ENCODE measurements around the gene GMDS.

DNA sequence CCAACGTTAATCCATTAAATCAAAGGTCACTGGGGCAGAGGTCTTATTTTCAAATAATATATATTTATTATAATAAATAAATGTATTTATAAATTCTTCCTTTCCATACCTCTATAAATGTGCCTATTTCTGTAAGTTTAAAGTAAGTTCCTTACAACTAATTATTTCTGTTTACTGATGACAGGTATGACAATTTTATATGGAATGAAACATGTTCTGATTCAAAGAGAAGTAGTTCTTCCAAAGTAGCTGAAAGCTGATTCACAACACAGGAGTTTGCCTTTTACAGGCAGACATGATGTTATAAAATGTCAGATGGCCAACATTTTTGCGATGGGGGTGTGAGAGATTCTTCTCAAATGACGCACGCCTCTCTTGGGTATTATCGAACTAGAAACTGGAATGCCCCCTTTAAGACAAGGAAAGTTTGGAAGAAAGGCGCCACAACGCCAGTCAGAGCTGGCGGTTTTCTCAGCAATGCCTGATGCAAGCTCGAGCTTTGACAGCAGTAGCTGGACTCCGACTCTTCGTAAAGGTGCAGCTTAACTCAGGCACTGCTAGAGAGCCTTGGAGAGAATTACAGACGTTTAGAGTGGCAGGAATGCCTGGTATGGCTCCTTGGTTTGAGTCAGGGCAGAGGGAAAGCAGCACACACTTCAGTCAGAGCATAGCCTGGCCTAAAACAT is 543.6 kb downstream of the GMDS start:
- TF ChIP-seq, protein P1, sequence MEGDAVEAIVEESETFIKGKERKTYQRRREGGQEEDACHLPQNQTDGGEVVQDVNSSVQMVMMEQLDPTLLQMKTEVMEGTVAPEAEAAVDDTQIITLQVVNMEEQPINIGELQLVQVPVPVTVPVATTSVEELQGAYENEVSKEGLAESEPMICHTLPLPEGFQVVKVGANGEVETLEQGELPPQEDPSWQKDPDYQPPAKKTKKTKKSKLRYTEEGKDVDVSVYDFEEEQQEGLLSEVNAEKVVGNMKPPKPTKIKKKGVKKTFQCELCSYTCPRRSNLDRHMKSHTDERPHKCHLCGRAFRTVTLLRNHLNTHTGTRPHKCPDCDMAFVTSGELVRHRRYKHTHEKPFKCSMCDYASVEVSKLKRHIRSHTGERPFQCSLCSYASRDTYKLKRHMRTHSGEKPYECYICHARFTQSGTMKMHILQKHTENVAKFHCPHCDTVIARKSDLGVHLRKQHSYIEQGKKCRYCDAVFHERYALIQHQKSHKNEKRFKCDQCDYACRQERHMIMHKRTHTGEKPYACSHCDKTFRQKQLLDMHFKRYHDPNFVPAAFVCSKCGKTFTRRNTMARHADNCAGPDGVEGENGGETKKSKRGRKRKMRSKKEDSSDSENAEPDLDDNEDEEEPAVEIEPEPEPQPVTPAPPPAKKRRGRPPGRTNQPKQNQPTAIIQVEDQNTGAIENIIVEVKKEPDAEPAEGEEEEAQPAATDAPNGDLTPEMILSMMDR (IDR thresholded peaks at IDR 0.05; ENCODE audit: borderline replicate concordance, extremely low read depth, low read length, poor library complexity, severe bottlenecking): no peak
- TF ChIP-seq EZH2 (IDR thresholded peaks at IDR 0.05; ENCODE audit: borderline replicate concordance, low read depth, low read length, severe bottlenecking): no peak

All from DND-41 (cell line).